GM12892 (cell line): Measurements from ENCODE around the gene SPATA25.

Experiments used
- POLR2A ChIP-seq: IDR thresholded peaks from 2 replicates; pipeline ENCODE4 v1.6.1; 2011; ENCODE audit warnings: low read depth, low read length, control low read depth
- POLR2AphosphoS5 ChIP-seq: IDR thresholded peaks from 2 replicates; pipeline ENCODE4 v1.6.1; 2011; ENCODE audit warnings: low read depth, low read length, control low read depth

DNA sequence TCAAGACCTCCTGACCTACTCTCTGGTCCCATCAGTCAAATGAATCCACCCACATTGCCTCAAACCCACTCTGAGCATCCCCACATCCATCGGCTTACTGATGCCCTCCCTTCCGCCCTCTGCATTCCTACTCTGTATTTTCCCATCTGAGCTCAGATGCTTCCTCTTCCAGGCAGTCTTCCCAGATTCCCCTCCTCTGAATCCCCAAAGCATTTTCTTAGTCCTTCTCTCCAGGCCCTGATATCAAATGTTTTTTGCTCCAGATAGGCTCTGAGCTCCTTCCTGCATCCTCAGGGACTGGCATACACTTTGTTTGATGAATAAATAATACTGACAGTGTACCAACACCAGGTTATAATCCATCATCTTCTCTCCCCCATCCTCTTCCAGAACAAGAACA is 20.7 kb upstream of the SPATA25 start:
- TF ChIP-seq POLR2A = no peak
- no peak for TF ChIP-seq POLR2AphosphoS5
